ENCODE data around the gene TSEN34. TPM values are rescaled to one million over a fixed set of nuclear protein-coding genes. Genes with fewer than 3 reads are reported as not detected.
"Not testable (repeated sequence)": the region's sequence is repeated elsewhere in the genome, so short reads cannot be mapped to it uniquely, and the experiment has no call there.

Gene TSEN34
- total RNA-seq, 4 donors from 2014 or later = 62.0 to 138 (median 65.9) TPM

GRCh38 chr19:54231077-54231931, 40.2 kb downstream of the TSEN34 start:
- intact Hi-C loops (cut with DNase I; ENCODE audit: low total_unique reads) (loop anchor here (5.0 kb wide), 2 partner anchors 64 to 1056 kb away; no protein-coding TSS in a partner anchor), in situ Hi-C loops (cut with MboI; ENCODE audit: low pct_ligation_motif_present in 1 of 4, low pct_unique_long_range_greater_than_20kb in 1 of 4, low sequenced_read_pairs in 3 of 4) (loop anchor here in 2 of 4 donors (10.0 kb wide), 2 partner anchors 57 to 67 kb away; partner anchors contain the start of gene TMC4 (in 1 of the 2))
- Histone ChIP-seq H3K9me3 (no peaks in the 10 kb centered on the region), H3K36me3 (no peaks in the 10 kb centered on the region), H3K4me3 (no peak overlapping the region), H3K4me1 (peaks cover 0 to 3% (median 0%) of the 10 kb centered on the region in 4 donors), H3K27me3 (peaks cover 21% of the 10 kb centered on the region), H3K27ac (no peak overlapping the region)
- DNase-seq = peak; percentile 91
- TF ChIP-seq POLR2AphosphoS5 (IDR thresholded peaks at IDR 0.05) = peak in 2 of 3 donors; percentile 12 to 39
- no peak for TF ChIP-seq EP300 (IDR thresholded peaks at IDR 0.05; ENCODE audit: low read depth)
- TF ChIP-seq, protein P1, sequence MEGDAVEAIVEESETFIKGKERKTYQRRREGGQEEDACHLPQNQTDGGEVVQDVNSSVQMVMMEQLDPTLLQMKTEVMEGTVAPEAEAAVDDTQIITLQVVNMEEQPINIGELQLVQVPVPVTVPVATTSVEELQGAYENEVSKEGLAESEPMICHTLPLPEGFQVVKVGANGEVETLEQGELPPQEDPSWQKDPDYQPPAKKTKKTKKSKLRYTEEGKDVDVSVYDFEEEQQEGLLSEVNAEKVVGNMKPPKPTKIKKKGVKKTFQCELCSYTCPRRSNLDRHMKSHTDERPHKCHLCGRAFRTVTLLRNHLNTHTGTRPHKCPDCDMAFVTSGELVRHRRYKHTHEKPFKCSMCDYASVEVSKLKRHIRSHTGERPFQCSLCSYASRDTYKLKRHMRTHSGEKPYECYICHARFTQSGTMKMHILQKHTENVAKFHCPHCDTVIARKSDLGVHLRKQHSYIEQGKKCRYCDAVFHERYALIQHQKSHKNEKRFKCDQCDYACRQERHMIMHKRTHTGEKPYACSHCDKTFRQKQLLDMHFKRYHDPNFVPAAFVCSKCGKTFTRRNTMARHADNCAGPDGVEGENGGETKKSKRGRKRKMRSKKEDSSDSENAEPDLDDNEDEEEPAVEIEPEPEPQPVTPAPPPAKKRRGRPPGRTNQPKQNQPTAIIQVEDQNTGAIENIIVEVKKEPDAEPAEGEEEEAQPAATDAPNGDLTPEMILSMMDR (IDR thresholded peaks at IDR 0.05) = peak; percentile 79 to 93 (median 92)
- no peak for TF ChIP-seq POLR2A (IDR thresholded peaks at IDR 0.05)
- WGBS, 2 donors (ENCODE audit: low coverage in 1 of 2) = 19 to 29% methylated on average over 9 to 21 of the region's 21 CpGs

DNA sequence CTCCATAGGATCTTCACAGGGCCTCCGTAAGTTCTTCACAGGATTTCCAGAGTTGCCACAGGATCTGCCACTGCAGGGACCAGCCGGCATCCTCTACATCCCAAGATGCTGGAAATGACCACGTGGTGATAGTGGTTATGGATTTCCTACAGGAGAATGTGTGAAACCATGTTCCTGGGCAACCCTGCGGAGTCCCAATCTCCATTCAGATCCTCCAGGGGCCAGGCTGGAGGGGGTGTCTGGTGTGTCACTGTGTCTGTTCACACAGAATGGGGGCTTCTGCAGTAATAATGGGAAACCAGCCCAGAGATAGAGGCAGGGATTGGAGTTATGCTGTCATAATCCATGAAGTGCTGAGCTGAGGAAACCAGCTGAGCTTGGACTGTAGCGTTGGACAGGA, 42.8 kb downstream of the TSEN34 start:
- H3K9me3 ChIP-seq = no peaks in the 10 kb centered on the region
- intact Hi-C loops (cut with DNase I; ENCODE audit: low total_unique reads) (loop anchor here (5.0 kb wide), 2 partner anchors 67 to 1053 kb away; no protein-coding TSS in a partner anchor), in situ Hi-C loops (cut with MboI; ENCODE audit: low pct_ligation_motif_present in 1 of 4, low pct_unique_long_range_greater_than_20kb in 1 of 4, low sequenced_read_pairs in 3 of 4) (loop anchor here in 2 of 4 donors (10.0 kb wide), 2 partner anchors 59 to 69 kb away; partner anchors contain the start of gene TMC4 (in 1 of the 2))
- TF ChIP-seq POLR2A (IDR thresholded peaks at IDR 0.05) (no peak), EP300 (IDR thresholded peaks at IDR 0.05; ENCODE audit: low read depth) (no peak), POLR2AphosphoS5 (IDR thresholded peaks at IDR 0.05) (no peak)
- TF ChIP-seq, protein P1 (IDR thresholded peaks at IDR 0.05) = no peak
- H3K36me3 ChIP-seq = no peaks in the 10 kb centered on the region
- no peak overlapping the region for H3K27ac ChIP-seq
- H3K4me1 ChIP-seq = peaks cover 0 to 3% (median 0%) of the 10 kb centered on the region in 4 donors
- H3K4me3 ChIP-seq = no peak overlapping the region
- no peak for DNase-seq
- H3K27me3 ChIP-seq = peaks cover 21% of the 10 kb centered on the region
- 35 to 85% methylated on average over 2 to 5 of the region's 5 CpGs for WGBS, 2 donors (ENCODE audit: low coverage in 1 of 2)

- WGBS, 2 donors (ENCODE audit: low coverage in 1 of 2) = 68% methylated on average over 12 of the region's 21 CpGs; no CpG with 5 or more reads in 1 of the 2 donors
- intact Hi-C loops (cut with DNase I; ENCODE audit: low total_unique reads); H3K4me3 ChIP-seq; DNase-seq; H3K27me3 ChIP-seq; H3K9me3 ChIP-seq; H3K4me1 ChIP-seq; H3K27ac ChIP-seq; H3K36me3 ChIP-seq: not testable (repeated sequence)
- in situ Hi-C loops (cut with MboI; ENCODE audit: low pct_ligation_motif_present in 1 of 4, low pct_unique_long_range_greater_than_20kb in 1 of 4, low sequenced_read_pairs in 3 of 4) = loop anchor here in 2 of 4 donors (10.0 kb wide), 2 partner anchors 65 to 75 kb away; partner anchors contain the start of gene TMC4 (in 1 of the 2)
Measured at GRCh38 chr19:54239491-54240371, 48.6 kb downstream of the TSEN34 start.

GRCh38 chr19:54240372-54241336, 49.5 kb downstream of the TSEN34 start:
- H3K4me3 ChIP-seq; H3K4me1 ChIP-seq; intact Hi-C loops (cut with DNase I; ENCODE audit: low total_unique reads); H3K9me3 ChIP-seq; H3K27me3 ChIP-seq; H3K27ac ChIP-seq; DNase-seq; H3K36me3 ChIP-seq; in situ Hi-C loops (cut with MboI; ENCODE audit: low pct_ligation_motif_present in 1 of 4, low pct_unique_long_range_greater_than_20kb in 1 of 4, low sequenced_read_pairs in 3 of 4): not testable (repeated sequence)
- WGBS, 2 donors (ENCODE audit: low coverage in 1 of 2) = 55% methylated on average over 10 of the region's 22 CpGs; no CpG with 5 or more reads in 1 of the 2 donors

DNA sequence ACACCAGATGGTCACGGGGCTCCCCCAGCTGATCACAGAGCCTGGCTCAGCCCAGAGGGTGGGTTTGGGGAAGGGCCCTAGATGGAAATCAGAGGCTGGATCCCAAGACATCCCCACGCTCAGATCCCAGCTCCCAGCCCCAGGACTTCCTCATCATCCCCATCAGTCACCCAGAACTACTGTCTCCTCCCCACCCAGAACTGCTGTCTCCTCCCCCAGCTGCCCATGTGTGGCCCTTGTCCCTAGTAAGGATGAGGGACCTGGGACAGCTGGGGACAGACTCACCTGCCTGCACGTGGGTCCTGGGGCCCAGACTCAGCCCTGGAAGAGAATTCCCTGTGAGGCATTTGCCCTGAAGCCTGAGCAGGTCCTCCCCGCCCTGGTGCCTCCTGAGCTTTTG, 51.1 kb downstream of the TSEN34 start:
- H3K9me3 ChIP-seq; H3K27ac ChIP-seq; H3K36me3 ChIP-seq; intact Hi-C loops (cut with DNase I; ENCODE audit: low total_unique reads); H3K4me1 ChIP-seq; H3K4me3 ChIP-seq; DNase-seq; in situ Hi-C loops (cut with MboI; ENCODE audit: low pct_ligation_motif_present in 1 of 4, low pct_unique_long_range_greater_than_20kb in 1 of 4, low sequenced_read_pairs in 3 of 4); H3K27me3 ChIP-seq: not testable (repeated sequence)
- no CpG with 5 or more reads among the region's 4 CpGs for WGBS, 2 donors (ENCODE audit: low coverage in 1 of 2)

GRCh38 chr19:54242646-54243045, 51.5 kb downstream of the TSEN34 start, which contains the start of gene LILRA6:
Gene LILRA6, minus strand, starts transcription at chr19:54242790.
- in situ Hi-C loops (cut with MboI; ENCODE audit: low pct_ligation_motif_present in 1 of 4, low pct_unique_long_range_greater_than_20kb in 1 of 4, low sequenced_read_pairs in 3 of 4); H3K27ac ChIP-seq; H3K27me3 ChIP-seq; H3K9me3 ChIP-seq; DNase-seq; H3K36me3 ChIP-seq; H3K4me3 ChIP-seq; intact Hi-C loops (cut with DNase I; ENCODE audit: low total_unique reads); H3K4me1 ChIP-seq: not testable (repeated sequence)
- WGBS, 2 donors (ENCODE audit: low coverage in 1 of 2) = no CpG with 5 or more reads among the region's 6 CpGs

DNA sequence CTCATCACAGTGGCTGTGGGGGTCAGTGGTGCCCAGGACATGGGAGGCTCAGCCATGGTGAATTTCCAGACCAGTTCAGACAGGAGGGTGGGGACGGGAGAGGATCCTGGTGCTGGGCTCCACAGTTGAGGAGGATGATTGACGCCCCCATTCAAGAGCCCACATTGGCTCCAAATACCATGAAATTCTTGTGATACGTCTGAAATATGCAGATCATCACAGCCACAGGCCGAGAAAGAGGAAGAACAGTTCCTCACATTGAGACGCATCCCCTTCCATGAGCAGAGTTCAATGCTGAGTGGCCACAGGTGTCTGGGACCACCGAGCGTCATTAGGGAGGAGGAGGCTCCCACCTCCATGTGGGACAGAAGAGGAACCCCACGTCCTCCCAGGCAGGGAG, 52.7 kb downstream of the TSEN34 start:
- H3K27ac ChIP-seq; H3K4me1 ChIP-seq; H3K9me3 ChIP-seq; H3K36me3 ChIP-seq; DNase-seq; H3K4me3 ChIP-seq; H3K27me3 ChIP-seq; in situ Hi-C loops (cut with MboI; ENCODE audit: low pct_ligation_motif_present in 1 of 4, low pct_unique_long_range_greater_than_20kb in 1 of 4, low sequenced_read_pairs in 3 of 4); intact Hi-C loops (cut with DNase I; ENCODE audit: low total_unique reads): not testable (repeated sequence)
- no CpG with 5 or more reads among the region's 8 CpGs for WGBS, 2 donors (ENCODE audit: low coverage in 1 of 2)

Data from transverse colon (tissue), 4 donors.